Brain microvascular endothelial cell (primary cell): ENCODE measurements around the gene DPP10.

Source experiments
- DNase-seq: peaks from one replicate; pipeline ENCODE4 v3.0.0-alpha.2; 2020
- H3K27ac ChIP-seq: fragments of 250-450 bp; sonication (Bioruptor Pico); 2 replicates; pipeline ENCODE4 v1.5.1; 2020; ENCODE audit warnings: mild to moderate bottlenecking, moderate library complexity
- H3K27me3 ChIP-seq: fragments of 250-450 bp; sonication (Bioruptor Pico); replicated peaks from 2 replicates; pipeline ENCODE4 v1.5.1; 2020; ENCODE audit warnings: mild to moderate bottlenecking
- H3K36me3 ChIP-seq: fragments of 250-450 bp; sonication (Bioruptor Pico); replicated peaks from 2 replicates; pipeline ENCODE4 v1.5.1; 2020; ENCODE audit warnings: mild to moderate bottlenecking
- H3K4me3 ChIP-seq: 2 replicates; pipeline ENCODE4 v1.5.1; 2011; ENCODE audit warnings: low read depth, mild to moderate bottlenecking, control low read depth, low read length, moderate library complexity
- CTCF ChIP-seq: IDR thresholded peaks from 2 replicates; pipeline ENCODE4 v1.5.1; 2011; ENCODE audit warnings: low read depth, mild to moderate bottlenecking, moderate library complexity, low read length, control low read depth, inconsistent platforms; ENCODE audit errors: missing control alignments
- in situ Hi-C: cut with HindIII; loops from 2 replicates; pipeline ENCODE4 v1.10.0; 2017; ENCODE audit warnings: low sequenced_read_pairs, low pct_ligation_motif_present

Gene DPP10

GRCh38 chr2:115574667-115575066 lies 1132.2 kb downstream of the DPP10 start:
- in situ Hi-C loops = no loop called here
- DNase-seq = no peak
- no peaks in the 10 kb centered on the region for H3K36me3 ChIP-seq
- no peak for TF ChIP-seq CTCF
- no peak overlapping the region for H3K27ac ChIP-seq
- no peak overlapping the region for H3K4me3 ChIP-seq
- no peaks in the 10 kb centered on the region for H3K27me3 ChIP-seq

- no peak overlapping the region for H3K27ac ChIP-seq
- TF ChIP-seq CTCF = no peak
- in situ Hi-C loops = no loop called here
- H3K36me3 ChIP-seq = no peaks in the 10 kb centered on the region
- no peak for DNase-seq
- no peak overlapping the region for H3K4me3 ChIP-seq
- no peaks in the 10 kb centered on the region for H3K27me3 ChIP-seq
Observed at GRCh38 chr2:115580784-115581183, 1138.3 kb downstream of the DPP10 start.

- no peak overlapping the region for H3K27ac ChIP-seq
- no peak for TF ChIP-seq CTCF
Observed at GRCh38 chr2:115584507-115584906, 1142.1 kb downstream of the DPP10 start.

GRCh38 chr2:115596659-115597375 lies 1154.4 kb downstream of the DPP10 start:
- no peaks in the 10 kb centered on the region for H3K36me3 ChIP-seq
- no peak overlapping the region for H3K4me3 ChIP-seq
- DNase-seq = no peak
- TF ChIP-seq CTCF = no peak
- in situ Hi-C loops = no loop called here
- no peak overlapping the region for H3K27ac ChIP-seq
- H3K27me3 ChIP-seq = no peaks in the 10 kb centered on the region

More at GRCh38 chr2:115584507-115584906, 1142.1 kb downstream of the DPP10 start:
- DNase-seq = no peak
- H3K4me3 ChIP-seq = no peak overlapping the region
- in situ Hi-C loops = no loop called here
- no peaks in the 10 kb centered on the region for H3K36me3 ChIP-seq
- no peaks in the 10 kb centered on the region for H3K27me3 ChIP-seq

- H3K4me3 ChIP-seq = no peak overlapping the region
- no peak overlapping the region for H3K27ac ChIP-seq
- in situ Hi-C loops = no loop called here
- no peaks in the 10 kb centered on the region for H3K27me3 ChIP-seq
- H3K36me3 ChIP-seq = no peaks in the 10 kb centered on the region
- no peak for DNase-seq
- TF ChIP-seq CTCF = no peak
Observed at GRCh38 chr2:115603285-115603684, 1160.8 kb downstream of the DPP10 start.

- no peaks in the 10 kb centered on the region for H3K27me3 ChIP-seq
- in situ Hi-C loops = no loop called here
- DNase-seq = no peak
- H3K36me3 ChIP-seq = no peaks in the 10 kb centered on the region
- H3K27ac ChIP-seq = no peak overlapping the region
- H3K4me3 ChIP-seq = no peak overlapping the region
- no peak for TF ChIP-seq CTCF
Observed at GRCh38 chr2:115606350-115606749, 1163.9 kb downstream of the DPP10 start.
